ENCODE measurements around the gene SLC6A1.

Gene SLC6A1

DNA sequence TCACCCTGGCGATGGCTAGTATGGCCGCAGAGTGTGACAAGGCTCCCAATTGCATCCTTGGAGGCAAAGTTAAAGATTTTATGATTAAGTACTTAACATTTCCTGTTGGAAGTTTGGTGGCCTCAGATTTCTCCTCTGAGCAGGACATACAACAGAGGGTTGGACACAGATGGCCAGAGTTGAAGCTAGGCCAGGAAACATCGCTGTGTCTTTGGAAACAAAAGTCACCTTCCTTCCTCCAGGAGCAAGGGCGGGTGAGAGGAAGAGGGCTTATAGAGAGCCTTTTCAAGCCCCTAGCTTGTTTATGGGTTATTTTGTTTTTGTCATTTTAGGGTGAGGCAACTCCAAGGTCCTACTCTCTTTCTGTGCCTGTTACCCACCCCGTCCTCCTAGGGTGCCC, 24.2 kb downstream of the SLC6A1 start:
- ATAC-seq, result no peak
- TF ChIP-seq SNAI2 (CRISPR knock-in tag; IDR thresholded peaks at IDR 0.05) (no peak), ZNF565 (CRISPR knock-in tag; conservative IDR thresholded peaks at IDR 0.05; ENCODE audit: low read depth) (no peak), ZFP30 (CRISPR knock-in tag; IDR thresholded peaks at IDR 0.05) (no peak), GLIS3 (CRISPR knock-in tag; IDR thresholded peaks at IDR 0.05) (no peak), OSR1 (CRISPR knock-in tag; IDR thresholded peaks at IDR 0.05) (no peak), TCF4 (CRISPR knock-in tag; IDR thresholded peaks at IDR 0.05; ENCODE audit: borderline replicate concordance) (no peak), ZNF70 (CRISPR knock-in tag; IDR thresholded peaks at IDR 0.05) (no peak), TOX (CRISPR knock-in tag; IDR thresholded peaks at IDR 0.05; ENCODE audit: borderline replicate concordance) (no peak), ISL1 (CRISPR knock-in tag; IDR thresholded peaks at IDR 0.05) (no peak), PPARA (CRISPR knock-in tag; IDR thresholded peaks at IDR 0.05; ENCODE audit: borderline replicate concordance) (no peak), RARB (CRISPR knock-in tag; IDR thresholded peaks at IDR 0.05) (no peak), ESRRG (CRISPR knock-in tag; IDR thresholded peaks at IDR 0.05) (no peak), ARNTL (CRISPR knock-in tag; IDR thresholded peaks at IDR 0.05; ENCODE audit: borderline replicate concordance, low read depth) (no peak), ZFP3 (CRISPR knock-in tag; IDR thresholded peaks at IDR 0.05) (no peak), CSDC2 (CRISPR knock-in tag; IDR thresholded peaks at IDR 0.05) (no peak)
- TF ChIP-seq, protein P1, sequence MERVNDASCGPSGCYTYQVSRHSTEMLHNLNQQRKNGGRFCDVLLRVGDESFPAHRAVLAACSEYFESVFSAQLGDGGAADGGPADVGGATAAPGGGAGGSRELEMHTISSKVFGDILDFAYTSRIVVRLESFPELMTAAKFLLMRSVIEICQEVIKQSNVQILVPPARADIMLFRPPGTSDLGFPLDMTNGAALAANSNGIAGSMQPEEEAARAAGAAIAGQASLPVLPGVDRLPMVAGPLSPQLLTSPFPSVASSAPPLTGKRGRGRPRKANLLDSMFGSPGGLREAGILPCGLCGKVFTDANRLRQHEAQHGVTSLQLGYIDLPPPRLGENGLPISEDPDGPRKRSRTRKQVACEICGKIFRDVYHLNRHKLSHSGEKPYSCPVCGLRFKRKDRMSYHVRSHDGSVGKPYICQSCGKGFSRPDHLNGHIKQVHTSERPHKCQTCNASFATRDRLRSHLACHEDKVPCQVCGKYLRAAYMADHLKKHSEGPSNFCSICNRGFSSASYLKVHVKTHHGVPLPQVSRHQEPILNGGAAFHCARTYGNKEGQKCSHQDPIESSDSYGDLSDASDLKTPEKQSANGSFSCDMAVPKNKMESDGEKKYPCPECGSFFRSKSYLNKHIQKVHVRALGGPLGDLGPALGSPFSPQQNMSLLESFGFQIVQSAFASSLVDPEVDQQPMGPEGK (CRISPR knock-in tag; IDR thresholded peaks at IDR 0.05; ENCODE audit: borderline replicate concordance), result no peak
- TF ChIP-seq, protein P2, sequence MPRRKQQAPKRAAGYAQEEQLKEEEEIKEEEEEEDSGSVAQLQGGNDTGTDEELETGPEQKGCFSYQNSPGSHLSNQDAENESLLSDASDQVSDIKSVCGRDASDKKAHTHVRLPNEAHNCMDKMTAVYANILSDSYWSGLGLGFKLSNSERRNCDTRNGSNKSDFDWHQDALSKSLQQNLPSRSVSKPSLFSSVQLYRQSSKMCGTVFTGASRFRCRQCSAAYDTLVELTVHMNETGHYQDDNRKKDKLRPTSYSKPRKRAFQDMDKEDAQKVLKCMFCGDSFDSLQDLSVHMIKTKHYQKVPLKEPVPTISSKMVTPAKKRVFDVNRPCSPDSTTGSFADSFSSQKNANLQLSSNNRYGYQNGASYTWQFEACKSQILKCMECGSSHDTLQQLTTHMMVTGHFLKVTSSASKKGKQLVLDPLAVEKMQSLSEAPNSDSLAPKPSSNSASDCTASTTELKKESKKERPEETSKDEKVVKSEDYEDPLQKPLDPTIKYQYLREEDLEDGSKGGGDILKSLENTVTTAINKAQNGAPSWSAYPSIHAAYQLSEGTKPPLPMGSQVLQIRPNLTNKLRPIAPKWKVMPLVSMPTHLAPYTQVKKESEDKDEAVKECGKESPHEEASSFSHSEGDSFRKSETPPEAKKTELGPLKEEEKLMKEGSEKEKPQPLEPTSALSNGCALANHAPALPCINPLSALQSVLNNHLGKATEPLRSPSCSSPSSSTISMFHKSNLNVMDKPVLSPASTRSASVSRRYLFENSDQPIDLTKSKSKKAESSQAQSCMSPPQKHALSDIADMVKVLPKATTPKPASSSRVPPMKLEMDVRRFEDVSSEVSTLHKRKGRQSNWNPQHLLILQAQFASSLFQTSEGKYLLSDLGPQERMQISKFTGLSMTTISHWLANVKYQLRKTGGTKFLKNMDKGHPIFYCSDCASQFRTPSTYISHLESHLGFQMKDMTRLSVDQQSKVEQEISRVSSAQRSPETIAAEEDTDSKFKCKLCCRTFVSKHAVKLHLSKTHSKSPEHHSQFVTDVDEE (CRISPR knock-in tag; IDR thresholded peaks at IDR 0.05), result no peak
- TF ChIP-seq, protein P3, sequence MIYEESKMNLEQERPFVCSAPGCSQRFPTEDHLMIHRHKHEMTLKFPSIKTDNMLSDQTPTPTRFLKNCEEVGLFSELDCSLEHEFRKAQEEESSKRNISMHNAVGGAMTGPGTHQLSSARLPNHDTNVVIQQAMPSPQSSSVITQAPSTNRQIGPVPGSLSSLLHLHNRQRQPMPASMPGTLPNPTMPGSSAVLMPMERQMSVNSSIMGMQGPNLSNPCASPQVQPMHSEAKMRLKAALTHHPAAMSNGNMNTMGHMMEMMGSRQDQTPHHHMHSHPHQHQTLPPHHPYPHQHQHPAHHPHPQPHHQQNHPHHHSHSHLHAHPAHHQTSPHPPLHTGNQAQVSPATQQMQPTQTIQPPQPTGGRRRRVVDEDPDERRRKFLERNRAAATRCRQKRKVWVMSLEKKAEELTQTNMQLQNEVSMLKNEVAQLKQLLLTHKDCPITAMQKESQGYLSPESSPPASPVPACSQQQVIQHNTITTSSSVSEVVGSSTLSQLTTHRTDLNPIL (CRISPR knock-in tag; IDR thresholded peaks at IDR 0.05; ENCODE audit: low read depth), result no peak
- TF ChIP-seq, protein P4, sequence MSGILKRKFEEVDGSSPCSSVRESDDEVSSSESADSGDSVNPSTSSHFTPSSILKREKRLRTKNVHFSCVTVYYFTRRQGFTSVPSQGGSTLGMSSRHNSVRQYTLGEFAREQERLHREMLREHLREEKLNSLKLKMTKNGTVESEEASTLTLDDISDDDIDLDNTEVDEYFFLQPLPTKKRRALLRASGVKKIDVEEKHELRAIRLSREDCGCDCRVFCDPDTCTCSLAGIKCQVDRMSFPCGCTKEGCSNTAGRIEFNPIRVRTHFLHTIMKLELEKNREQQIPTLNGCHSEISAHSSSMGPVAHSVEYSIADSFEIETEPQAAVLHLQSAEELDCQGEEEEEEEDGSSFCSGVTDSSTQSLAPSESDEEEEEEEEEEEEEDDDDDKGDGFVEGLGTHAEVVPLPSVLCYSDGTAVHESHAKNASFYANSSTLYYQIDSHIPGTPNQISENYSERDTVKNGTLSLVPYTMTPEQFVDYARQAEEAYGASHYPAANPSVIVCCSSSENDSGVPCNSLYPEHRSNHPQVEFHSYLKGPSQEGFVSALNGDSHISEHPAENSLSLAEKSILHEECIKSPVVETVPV (CRISPR knock-in tag; IDR thresholded peaks at IDR 0.05), result no peak
- TF ChIP-seq, protein P5, sequence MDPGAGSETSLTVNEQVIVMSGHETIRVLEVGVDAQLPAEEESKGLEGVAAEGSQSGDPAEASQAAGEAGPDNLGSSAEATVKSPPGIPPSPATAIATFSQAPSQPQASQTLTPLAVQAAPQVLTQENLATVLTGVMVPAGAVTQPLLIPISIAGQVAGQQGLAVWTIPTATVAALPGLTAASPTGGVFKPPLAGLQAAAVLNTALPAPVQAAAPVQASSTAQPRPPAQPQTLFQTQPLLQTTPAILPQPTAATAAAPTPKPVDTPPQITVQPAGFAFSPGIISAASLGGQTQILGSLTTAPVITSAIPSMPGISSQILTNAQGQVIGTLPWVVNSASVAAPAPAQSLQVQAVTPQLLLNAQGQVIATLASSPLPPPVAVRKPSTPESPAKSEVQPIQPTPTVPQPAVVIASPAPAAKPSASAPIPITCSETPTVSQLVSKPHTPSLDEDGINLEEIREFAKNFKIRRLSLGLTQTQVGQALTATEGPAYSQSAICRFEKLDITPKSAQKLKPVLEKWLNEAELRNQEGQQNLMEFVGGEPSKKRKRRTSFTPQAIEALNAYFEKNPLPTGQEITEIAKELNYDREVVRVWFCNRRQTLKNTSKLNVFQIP (CRISPR knock-in tag; IDR thresholded peaks at IDR 0.05; ENCODE audit: borderline replicate concordance, low read depth), result no peak

DNA sequence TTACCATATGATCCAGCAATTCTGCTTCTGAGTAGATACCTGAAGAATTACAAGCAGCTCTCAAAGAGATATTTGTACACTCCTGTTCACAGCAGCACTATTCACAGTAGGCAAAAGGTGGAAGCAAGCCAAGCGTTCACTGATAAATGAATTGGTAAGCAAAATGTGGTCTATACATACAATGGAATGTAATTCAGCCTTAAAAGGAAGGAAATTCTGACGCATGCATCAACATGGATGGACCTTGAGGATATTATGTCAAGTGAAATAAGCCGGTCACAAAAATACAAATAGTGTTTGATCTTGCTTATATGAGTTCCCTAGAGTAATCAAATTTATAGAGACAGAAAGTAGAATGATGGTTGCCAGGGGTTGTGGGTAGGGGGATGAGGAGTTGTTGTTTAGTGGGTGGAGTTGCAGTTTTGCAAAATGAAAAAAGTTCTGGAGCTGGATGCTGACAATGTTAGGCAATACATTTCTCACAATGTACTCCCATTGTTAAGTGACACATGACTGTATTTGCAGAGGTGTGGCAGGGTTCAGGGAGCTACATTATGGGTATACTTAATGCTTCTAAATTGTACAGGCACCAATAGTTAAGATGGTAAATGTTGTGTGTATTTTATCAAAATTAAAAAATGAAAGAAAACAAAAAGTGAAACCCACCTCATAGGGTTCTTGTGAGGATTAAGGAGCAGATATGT, 26.7 kb downstream of the SLC6A1 start:
- TF ChIP-seq GLIS3 (CRISPR knock-in tag; IDR thresholded peaks at IDR 0.05) (no peak), CSDC2 (CRISPR knock-in tag; IDR thresholded peaks at IDR 0.05) (no peak), PPARA (CRISPR knock-in tag; IDR thresholded peaks at IDR 0.05; ENCODE audit: borderline replicate concordance) (no peak), ISL1 (CRISPR knock-in tag; IDR thresholded peaks at IDR 0.05) (no peak), ZNF8 (CRISPR knock-in tag; IDR thresholded peaks at IDR 0.05) (no peak), ZFP3 (CRISPR knock-in tag; IDR thresholded peaks at IDR 0.05) (no peak), SNAI2 (CRISPR knock-in tag; IDR thresholded peaks at IDR 0.05) (no peak)
- ATAC-seq, result no peak

DNA sequence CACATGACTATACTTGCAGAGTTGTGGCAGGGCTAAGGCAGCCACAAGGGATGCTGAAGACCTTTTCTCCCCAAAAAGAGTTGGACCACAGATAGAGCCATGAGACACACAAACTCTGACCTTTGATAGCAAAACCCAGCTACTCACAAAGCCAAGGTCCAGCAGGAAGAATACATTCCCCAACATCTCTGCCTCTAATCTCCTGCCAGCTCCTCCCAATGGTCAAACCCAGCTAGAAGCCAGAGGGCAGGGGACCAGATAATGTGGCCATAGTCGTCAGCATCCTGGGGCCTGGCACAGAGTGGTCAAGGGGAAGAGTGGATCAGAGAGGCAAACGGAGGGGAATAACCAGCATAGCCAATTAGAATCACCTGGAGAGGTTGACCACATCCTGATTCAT, 28.2 kb downstream of the SLC6A1 start:
- ATAC-seq, result no peak
- TF ChIP-seq ISL1 (CRISPR knock-in tag; IDR thresholded peaks at IDR 0.05) (no peak), ESRRG (CRISPR knock-in tag; IDR thresholded peaks at IDR 0.05) (no peak), ZC3H10 (CRISPR knock-in tag; IDR thresholded peaks at IDR 0.05) (no peak), ARNTL (CRISPR knock-in tag; IDR thresholded peaks at IDR 0.05; ENCODE audit: borderline replicate concordance, low read depth) (no peak), TOX (CRISPR knock-in tag; IDR thresholded peaks at IDR 0.05; ENCODE audit: borderline replicate concordance) (no peak), OSR1 (CRISPR knock-in tag; IDR thresholded peaks at IDR 0.05) (no peak), ZNF70 (CRISPR knock-in tag; IDR thresholded peaks at IDR 0.05) (no peak), ZNF8 (CRISPR knock-in tag; IDR thresholded peaks at IDR 0.05) (no peak)
- TF ChIP-seq, protein P1 (CRISPR knock-in tag; IDR thresholded peaks at IDR 0.05; ENCODE audit: borderline replicate concordance), result no peak
- TF ChIP-seq, protein P4 (CRISPR knock-in tag; IDR thresholded peaks at IDR 0.05), result no peak
- TF ChIP-seq, protein P3 (CRISPR knock-in tag; IDR thresholded peaks at IDR 0.05; ENCODE audit: low read depth), result no peak
